Keratinocyte (primary cell): ENCODE measurements around the gene SLC10A6. TPM values are rescaled to one million over a fixed set of nuclear protein-coding genes. Genes with fewer than 3 reads are reported as not detected.

Source experiments
- DNase-seq: peaks from one replicate; pipeline ENCODE4 v3.0.0-alpha.2; 2011; ENCODE audit warnings: low read depth, missing footprints, low spot score
- FAIRE-seq: peaks from 2 replicates; lab custom pipeline; 2011; peaks lifted over from hg19 to GRCh38; lab: Jason Lieb, UNC
- H2AFZ ChIP-seq: 2 replicates; pipeline ENCODE4 v1.6.0; 2012; ENCODE audit warnings: low read length, control low read depth, inconsistent platforms; ENCODE audit not compliant: control insufficient read depth
- H3K27ac ChIP-seq: 2 replicates; pipeline ENCODE4 v1.5.1; 2011; ENCODE audit warnings: low read length; ENCODE audit not compliant: control insufficient read depth, insufficient read depth
- H3K27me3 ChIP-seq: 3 replicates; pipeline ENCODE4 v1.6.0; 2011; ENCODE audit warnings: low read length; ENCODE audit not compliant: control insufficient read depth, insufficient read depth; ENCODE audit errors: extremely low read depth
- H3K36me3 ChIP-seq, 2 experiments: 2 replicates in 1 of 2; 3 replicates in 1 of 2; pipeline ENCODE4 v1.5.1; 2011; ENCODE audit warnings: low read length in 2 of 2, mild to moderate bottlenecking in 1 of 2; ENCODE audit not compliant: control insufficient read depth in 2 of 2, insufficient read depth in 2 of 2; ENCODE audit errors: extremely low read depth in 1 of 2
- H3K4me1 ChIP-seq: 3 replicates; pipeline ENCODE4 v1.5.1; 2011; ENCODE audit warnings: low read length; ENCODE audit not compliant: control insufficient read depth, insufficient read depth; ENCODE audit errors: extremely low read depth
- H3K4me2 ChIP-seq: 3 replicates; pipeline ENCODE4 v1.6.0; 2011; ENCODE audit warnings: low read depth, low read length; ENCODE audit not compliant: control insufficient read depth, insufficient read depth; ENCODE audit errors: extremely low read depth
- H3K4me3 ChIP-seq, 3 experiments: fragments of 200-600 bp in 1 of 3; sonication (generic) in 1 of 3; 2 replicates in 2 of 3; 3 replicates in 1 of 3; pipeline ENCODE4 v1.5.1; 2011 to 2016; ENCODE audit warnings: low read length in 3 of 3, mild to moderate bottlenecking in 3 of 3, control low read depth in 2 of 3, inconsistent platforms in 1 of 3, low read depth in 1 of 3, mixed read lengths in 1 of 3, mixed run types in 1 of 3, moderate library complexity in 1 of 3; ENCODE audit not compliant: control insufficient read depth in 2 of 3, insufficient read depth in 2 of 3; ENCODE audit errors: extremely low read depth in 1 of 3
- H3K79me2 ChIP-seq: 2 replicates; pipeline ENCODE4 v1.6.0; 2012; ENCODE audit warnings: low read length; ENCODE audit not compliant: control insufficient read depth, insufficient read depth
- H3K9ac ChIP-seq: 3 replicates; pipeline ENCODE4 v1.6.0; 2011; ENCODE audit warnings: low read length; ENCODE audit not compliant: control insufficient read depth, insufficient read depth; ENCODE audit errors: extremely low read depth
- H3K9me1 ChIP-seq: 3 replicates; pipeline ENCODE4 v1.6.0; 2011; ENCODE audit warnings: low read length; ENCODE audit not compliant: control insufficient read depth, insufficient read depth; ENCODE audit errors: extremely low read depth
- H3K9me3 ChIP-seq: 2 replicates; pipeline ENCODE4 v1.5.1; 2012; ENCODE audit warnings: low read depth, low read length; ENCODE audit not compliant: control insufficient read depth
- H4K20me1 ChIP-seq: 3 replicates; pipeline ENCODE4 v1.6.0; 2011; ENCODE audit warnings: low read length; ENCODE audit not compliant: control insufficient read depth, insufficient read depth; ENCODE audit errors: extremely low read depth
- EZH2 ChIP-seq: IDR thresholded peaks from one replicate; pipeline ENCODE4 v1.6.1; 2012; ENCODE audit warnings: inconsistent platforms, mild to moderate bottlenecking, low read length, moderate library complexity
- dilution Hi-C: fragments of 300-500 bp; cut with MboI; formaldehyde crosslinking; loops from one replicate; pipeline ENCODE4 v1.7.0; 2020; ENCODE audit warnings: low sequenced_read_pairs; ENCODE audit not compliant: extremely low pct_ligation_motif_present
- polyA plus RNA-seq, 5 experiments: library from polyadenylated mRNA; depleted of rRNA in 3 of 5; stranded (reverse) in 3 of 5; stranded (forward) in 1 of 5; unstranded in 1 of 5; fragments of >200 nt; gene quantifications; 1 replicate in 1 of 5; 2 replicates in 3 of 5; 3 replicates in 1 of 5; pipeline versions ENCODE4 v1.2.1 to v1.2.3, GENCODE V29; 2011 to 2012; ENCODE audit warnings: missing spikeins in 2 of 5, low read depth in 1 of 5, low replicate concordance in 1 of 5
- TF ChIP-seq, protein P1 (sequence below), 3 experiments: IDR thresholded peaks in 1 of 3; conservative IDR thresholded peaks in 1 of 3; optimal IDR thresholded peaks in 1 of 3; 2 replicates in 2 of 3; 3 replicates in 1 of 3; pipeline versions ENCODE3 to v1.5.1; 2011; ENCODE audit warnings: low read length in 3 of 3, mild to moderate bottlenecking in 3 of 3, moderate library complexity in 2 of 3, control low read depth in 1 of 3, inconsistent platforms in 1 of 3; ENCODE audit not compliant: insufficient read depth in 2 of 3; ENCODE audit errors: extremely low read depth in 1 of 3

The SLC10A6 gene
- polyA plus RNA-seq, 1 donor (not counting 4 experiments of a cell fraction or from before 2014, with no cell fraction given), result 27.7 TPM

DNA sequence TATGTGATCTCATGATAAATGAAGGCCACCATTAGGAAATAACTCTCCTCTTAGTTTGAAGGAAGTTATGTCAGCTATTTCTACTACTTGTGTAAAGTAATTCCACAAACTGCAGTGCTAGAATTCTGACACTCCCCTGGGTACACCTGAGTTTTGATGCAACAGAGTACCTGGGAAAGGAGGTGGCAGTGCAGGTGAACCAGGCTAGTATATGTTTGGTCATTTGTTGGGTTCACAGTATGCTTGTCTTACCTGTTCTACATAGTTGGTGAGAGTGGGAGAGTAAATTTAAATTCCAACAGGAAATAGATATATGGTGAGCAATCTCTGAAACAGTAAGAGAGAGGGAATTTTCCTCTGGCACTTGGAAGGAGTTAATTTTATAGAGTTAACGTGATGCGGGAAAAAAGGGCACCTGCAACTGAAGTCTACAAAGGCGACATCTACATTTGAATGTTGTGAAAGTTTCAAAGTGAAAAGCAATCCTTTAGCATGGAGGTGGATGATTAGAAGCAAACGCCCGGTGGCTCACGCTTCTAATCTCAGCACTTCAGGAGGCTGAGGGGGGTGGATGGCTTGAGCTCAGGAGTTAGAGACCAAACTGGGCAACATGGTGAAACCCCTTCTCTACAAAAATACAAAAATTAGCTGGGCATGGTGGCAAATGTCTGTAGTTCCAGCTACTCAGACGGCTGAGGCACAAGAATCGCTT, 8.3 kb upstream of the SLC10A6 start:
- no peaks in the 10 kb centered on the region for H3K27me3 ChIP-seq
- H3K4me1 ChIP-seq, result peaks cover 28% of the 10 kb centered on the region
- dilution Hi-C loops, result no loop called here
- no peak overlapping the region for H3K27ac ChIP-seq
- FAIRE-seq (peak; percentile 57), DNase-seq (no peak)
- no peaks in the 10 kb centered on the region for H3K9me3 ChIP-seq
- no peaks in the 10 kb centered on the region for H3K36me3 ChIP-seq
- peak overlapping the region; percentile 9 for H3K4me2 ChIP-seq
- no peaks in the 10 kb centered on the region for H3K9me1 ChIP-seq
- H3K9ac ChIP-seq, result no peak overlapping the region
- no peaks in the 10 kb centered on the region for H4K20me1 ChIP-seq
- no peak overlapping the region for H2AFZ ChIP-seq
- H3K4me3 ChIP-seq, result no peak overlapping the region
- TF ChIP-seq, protein P1, sequence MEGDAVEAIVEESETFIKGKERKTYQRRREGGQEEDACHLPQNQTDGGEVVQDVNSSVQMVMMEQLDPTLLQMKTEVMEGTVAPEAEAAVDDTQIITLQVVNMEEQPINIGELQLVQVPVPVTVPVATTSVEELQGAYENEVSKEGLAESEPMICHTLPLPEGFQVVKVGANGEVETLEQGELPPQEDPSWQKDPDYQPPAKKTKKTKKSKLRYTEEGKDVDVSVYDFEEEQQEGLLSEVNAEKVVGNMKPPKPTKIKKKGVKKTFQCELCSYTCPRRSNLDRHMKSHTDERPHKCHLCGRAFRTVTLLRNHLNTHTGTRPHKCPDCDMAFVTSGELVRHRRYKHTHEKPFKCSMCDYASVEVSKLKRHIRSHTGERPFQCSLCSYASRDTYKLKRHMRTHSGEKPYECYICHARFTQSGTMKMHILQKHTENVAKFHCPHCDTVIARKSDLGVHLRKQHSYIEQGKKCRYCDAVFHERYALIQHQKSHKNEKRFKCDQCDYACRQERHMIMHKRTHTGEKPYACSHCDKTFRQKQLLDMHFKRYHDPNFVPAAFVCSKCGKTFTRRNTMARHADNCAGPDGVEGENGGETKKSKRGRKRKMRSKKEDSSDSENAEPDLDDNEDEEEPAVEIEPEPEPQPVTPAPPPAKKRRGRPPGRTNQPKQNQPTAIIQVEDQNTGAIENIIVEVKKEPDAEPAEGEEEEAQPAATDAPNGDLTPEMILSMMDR (optimal IDR thresholded peaks at IDR 0.05 in 1 of 3, IDR thresholded peaks at IDR 0.05 in 1 of 3, conservative IDR thresholded peaks at IDR 0.05 in 1 of 3; ENCODE audit: extremely low read depth in 1 of 3, insufficient read depth in 2 of 3, low read length in 3 of 3), result no peak
- TF ChIP-seq EZH2, result no peak
- H3K79me2 ChIP-seq, result no peaks in the 10 kb centered on the region

DNA sequence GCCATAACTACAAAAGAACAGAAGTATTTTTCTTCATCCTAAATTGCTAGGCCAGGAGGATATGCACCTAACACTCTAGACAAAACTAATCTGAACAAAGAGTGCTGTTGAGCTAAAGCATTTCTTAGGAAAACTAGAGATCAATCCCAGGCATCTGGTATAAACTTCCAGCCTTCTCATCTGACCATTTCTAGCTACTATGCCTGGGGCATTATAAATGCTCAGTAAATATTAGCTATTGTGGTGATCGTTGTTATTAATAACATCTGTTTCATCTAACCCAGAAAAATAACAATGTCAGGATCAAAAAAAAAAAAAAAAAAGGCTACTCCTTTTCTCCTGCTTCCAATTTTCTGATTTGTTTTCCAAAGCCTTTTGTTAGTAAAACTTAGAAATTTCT, 7.7 kb upstream of the SLC10A6 start:
- no peaks in the 10 kb centered on the region for H3K79me2 ChIP-seq
- dilution Hi-C loops, result no loop called here
- no peaks in the 10 kb centered on the region for H3K9me3 ChIP-seq
- H3K27ac ChIP-seq, result no peak overlapping the region
- H3K9ac ChIP-seq, result no peak overlapping the region
- H3K4me2 ChIP-seq, result no peak overlapping the region
- no peaks in the 10 kb centered on the region for H3K36me3 ChIP-seq
- no peaks in the 10 kb centered on the region for H3K9me1 ChIP-seq
- no peaks in the 10 kb centered on the region for H4K20me1 ChIP-seq
- H3K27me3 ChIP-seq, result no peaks in the 10 kb centered on the region
- H3K4me3 ChIP-seq, result no peak overlapping the region
- TF ChIP-seq EZH2, result no peak
- TF ChIP-seq, protein P1 (optimal IDR thresholded peaks at IDR 0.05 in 1 of 3, IDR thresholded peaks at IDR 0.05 in 1 of 3, conservative IDR thresholded peaks at IDR 0.05 in 1 of 3; ENCODE audit: extremely low read depth in 1 of 3, insufficient read depth in 2 of 3, low read length in 3 of 3), result no peak
- H2AFZ ChIP-seq, result no peak overlapping the region
- peaks cover 28% of the 10 kb centered on the region for H3K4me1 ChIP-seq
- FAIRE-seq (no peak), DNase-seq (no peak)
